Measurements from ENCODE around the gene MPO. TPM values are rescaled to one million over a fixed set of nuclear protein-coding genes. Genes with fewer than 3 reads are reported as not detected.

Gene MPO, protein sequence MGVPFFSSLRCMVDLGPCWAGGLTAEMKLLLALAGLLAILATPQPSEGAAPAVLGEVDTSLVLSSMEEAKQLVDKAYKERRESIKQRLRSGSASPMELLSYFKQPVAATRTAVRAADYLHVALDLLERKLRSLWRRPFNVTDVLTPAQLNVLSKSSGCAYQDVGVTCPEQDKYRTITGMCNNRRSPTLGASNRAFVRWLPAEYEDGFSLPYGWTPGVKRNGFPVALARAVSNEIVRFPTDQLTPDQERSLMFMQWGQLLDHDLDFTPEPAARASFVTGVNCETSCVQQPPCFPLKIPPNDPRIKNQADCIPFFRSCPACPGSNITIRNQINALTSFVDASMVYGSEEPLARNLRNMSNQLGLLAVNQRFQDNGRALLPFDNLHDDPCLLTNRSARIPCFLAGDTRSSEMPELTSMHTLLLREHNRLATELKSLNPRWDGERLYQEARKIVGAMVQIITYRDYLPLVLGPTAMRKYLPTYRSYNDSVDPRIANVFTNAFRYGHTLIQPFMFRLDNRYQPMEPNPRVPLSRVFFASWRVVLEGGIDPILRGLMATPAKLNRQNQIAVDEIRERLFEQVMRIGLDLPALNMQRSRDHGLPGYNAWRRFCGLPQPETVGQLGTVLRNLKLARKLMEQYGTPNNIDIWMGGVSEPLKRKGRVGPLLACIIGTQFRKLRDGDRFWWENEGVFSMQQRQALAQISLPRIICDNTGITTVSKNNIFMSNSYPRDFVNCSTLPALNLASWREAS
- 0.73 TPM in 1 of 2 replicates, not detected in the other for total RNA-seq
- total RNA-seq (2013): 0.54 TPM
- 0.07 TPM in 1 of 2 replicates, not detected in the other for polyA plus RNA-seq
- 0.07 TPM in 1 of 2 replicates, not detected in the other for polyA minus RNA-seq

- Histone ChIP-seq H3K79me2 (ENCODE audit: control insufficient read depth, insufficient read depth, low read length) (no peaks in the 10 kb centered on the region), H3K27ac (ENCODE audit: low read length in 2 of 2) (no peak within 1 kb of the TSS), H3K4me1 (ENCODE audit: control insufficient read depth in 2 of 2, insufficient read depth in 2 of 2, low read length in 2 of 2) (peaks cover 0 to 3% of the 10 kb centered on the region in 2 donors), H3K9me3 (ENCODE audit: control extremely low read depth in 1 of 3, control insufficient read depth in 2 of 3, insufficient read depth in 1 of 3, low read length in 2 of 3) (no peaks in the 10 kb centered on the region), H3K36me3 (replicated peaks in 1 of 2; ENCODE audit: control extremely low read depth in 1 of 2, control insufficient read depth in 1 of 2, extremely low read depth in 1 of 2, insufficient read depth in 2 of 2, low read length in 1 of 2) (no peaks in the 10 kb centered on the region), H2AFZ (ENCODE audit: insufficient read depth, low read depth, low read length, poor library complexity, severe bottlenecking) (no peak within 1 kb of the TSS), H3K4me3 (ENCODE audit: control extremely low read depth in 1 of 5, extremely low read depth in 1 of 5, insufficient read depth in 1 of 5, low read depth in 2 of 5, low read length in 4 of 5) (no peak within 1 kb of the TSS), H3K27me3 (replicated peaks in 1 of 4; ENCODE audit: control extremely low read depth in 1 of 4, control insufficient read depth in 3 of 4, insufficient read depth in 4 of 4, low read length in 3 of 4) (peaks cover 0 to 20% (median 0%) of the 10 kb centered on the region in 4 experiments), H3K4me2 (replicated peaks; ENCODE audit: low read depth, low read length, poor library complexity, severe bottlenecking) (no peak within 1 kb of the TSS), H3K9ac (ENCODE audit: low read length) (no peak within 1 kb of the TSS), H4K20me1 (ENCODE audit: control insufficient read depth, insufficient read depth, low read length, poor library complexity, severe bottlenecking) (no peaks in the 10 kb centered on the region)
- no peak within 1 kb of the TSS for H3K4me3 Mint-ChIP-seq
- no peak for DNase-seq
- H3K27me3 Mint-ChIP-seq: peaks cover 29% of the 10 kb centered on the region
- intact Hi-C loops (cut with micrococcal nuclease): no loop called here
- H3K9me3 Mint-ChIP-seq (ENCODE audit: insufficient read depth): no peaks in the 10 kb centered on the region
- WGBS (ENCODE audit: insufficient coverage): no CpG with 5 or more reads among the region's 5 CpGs
- TF ChIP-seq, protein P1, sequence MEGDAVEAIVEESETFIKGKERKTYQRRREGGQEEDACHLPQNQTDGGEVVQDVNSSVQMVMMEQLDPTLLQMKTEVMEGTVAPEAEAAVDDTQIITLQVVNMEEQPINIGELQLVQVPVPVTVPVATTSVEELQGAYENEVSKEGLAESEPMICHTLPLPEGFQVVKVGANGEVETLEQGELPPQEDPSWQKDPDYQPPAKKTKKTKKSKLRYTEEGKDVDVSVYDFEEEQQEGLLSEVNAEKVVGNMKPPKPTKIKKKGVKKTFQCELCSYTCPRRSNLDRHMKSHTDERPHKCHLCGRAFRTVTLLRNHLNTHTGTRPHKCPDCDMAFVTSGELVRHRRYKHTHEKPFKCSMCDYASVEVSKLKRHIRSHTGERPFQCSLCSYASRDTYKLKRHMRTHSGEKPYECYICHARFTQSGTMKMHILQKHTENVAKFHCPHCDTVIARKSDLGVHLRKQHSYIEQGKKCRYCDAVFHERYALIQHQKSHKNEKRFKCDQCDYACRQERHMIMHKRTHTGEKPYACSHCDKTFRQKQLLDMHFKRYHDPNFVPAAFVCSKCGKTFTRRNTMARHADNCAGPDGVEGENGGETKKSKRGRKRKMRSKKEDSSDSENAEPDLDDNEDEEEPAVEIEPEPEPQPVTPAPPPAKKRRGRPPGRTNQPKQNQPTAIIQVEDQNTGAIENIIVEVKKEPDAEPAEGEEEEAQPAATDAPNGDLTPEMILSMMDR (IDR thresholded peaks at IDR 0.05): no peak
- TF ChIP-seq EZH2 (IDR thresholded peaks at IDR 0.05; ENCODE audit: borderline replicate concordance, insufficient read depth, low read depth, low read length, poor library complexity, severe bottlenecking): no peak
- CTCF ChIA-PET: interaction anchor here (0.7 to 1.8 kb wide), 3 partner anchors 24 to 169 kb away, joined by 3 to 7 read pairs (median 3); no protein-coding TSS in a partner anchor
- POLR2A ChIA-PET: no interaction called here
- H3K4me1 Mint-ChIP-seq: no peaks in the 10 kb centered on the region
- H3K27ac Mint-ChIP-seq: no peak within 1 kb of the TSS
- ATAC-seq (ENCODE audit: low read depth): no peak
Observed at GRCh38 chr17:58280480-58281217, at the start of gene MPO. Gene MPO (minus strand): TSS chr17:58280935. CDS start chr17:58280758, 177 bp downstream.
